ENCODE results near the gene ZXDC.

ZXDC gene

GRCh38 chr3:126510308-126510910 is 34.7 kb upstream of the ZXDC start:
- no peak for DNase-seq (ENCODE audit: low read depth in 2 of 2)

GRCh38 chr3:126509597-126510307 is 34.1 kb upstream of the ZXDC start:
- DNase-seq (ENCODE audit: low read depth in 2 of 2) = no peak

- DNase-seq (ENCODE audit: low read depth in 2 of 2) = no peak
Observed at GRCh38 chr3:126508564-126508964, 32.9 kb upstream of the ZXDC start.

- DNase-seq (ENCODE audit: low read depth in 2 of 2) = no peak
Observed at GRCh38 chr3:126507886-126508285, 32.2 kb upstream of the ZXDC start.

- no peak for DNase-seq (ENCODE audit: low read depth in 2 of 2)
Observed at GRCh38 chr3:126503701-126504100, 28.0 kb upstream of the ZXDC start.

GRCh38 chr3:126502656-126503055 is 27.0 kb upstream of the ZXDC start:
- DNase-seq (ENCODE audit: low read depth in 2 of 2) = no peak

- no peak for DNase-seq (ENCODE audit: low read depth in 2 of 2)
Observed at GRCh38 chr3:126501736-126502135, 26.0 kb upstream of the ZXDC start.

- no peak for DNase-seq (ENCODE audit: low read depth in 2 of 2)
Observed at GRCh38 chr3:126501054-126501453, 25.4 kb upstream of the ZXDC start.

GRCh38 chr3:126500016-126500415 is 24.3 kb upstream of the ZXDC start:
- DNase-seq (ENCODE audit: low read depth in 2 of 2) = no peak

GRCh38 chr3:126499401-126499800 is 23.7 kb upstream of the ZXDC start:
- DNase-seq (ENCODE audit: low read depth in 2 of 2) = no peak

- no peak for DNase-seq (ENCODE audit: low read depth in 2 of 2)
Observed at GRCh38 chr3:126498929-126499328, 23.2 kb upstream of the ZXDC start.

- DNase-seq (ENCODE audit: low read depth in 2 of 2) = no peak
Observed at GRCh38 chr3:126498461-126498860, 22.8 kb upstream of the ZXDC start.

GRCh38 chr3:126497956-126498355 is 22.3 kb upstream of the ZXDC start:
- DNase-seq (ENCODE audit: low read depth in 2 of 2) = no peak

- no peak for DNase-seq (ENCODE audit: low read depth in 2 of 2)
Observed at GRCh38 chr3:126496894-126497850, 21.5 kb upstream of the ZXDC start.

- no peak for DNase-seq (ENCODE audit: low read depth in 2 of 2)
Observed at GRCh38 chr3:126495786-126496185, 20.1 kb upstream of the ZXDC start.

- DNase-seq (ENCODE audit: low read depth in 2 of 2) = no peak
Observed at GRCh38 chr3:126494970-126495230, 19.2 kb upstream of the ZXDC start.

- no peak for DNase-seq (ENCODE audit: low read depth in 2 of 2)
Observed at GRCh38 chr3:126494204-126494969, 18.7 kb upstream of the ZXDC start.

GRCh38 chr3:126493739-126494138 is 18.0 kb upstream of the ZXDC start:
- DNase-seq (ENCODE audit: low read depth in 2 of 2) = no peak

- no peak for DNase-seq (ENCODE audit: low read depth in 2 of 2)
Observed at GRCh38 chr3:126493051-126493450, 17.4 kb upstream of the ZXDC start.

GRCh38 chr3:126491221-126492013 is 15.7 kb upstream of the ZXDC start:
- DNase-seq (ENCODE audit: low read depth in 2 of 2) = no peak

- DNase-seq (ENCODE audit: low read depth in 2 of 2) = no peak
Observed at GRCh38 chr3:126490619-126491018, 14.9 kb upstream of the ZXDC start.

Measured in stimulated activated CD4-positive, alpha-beta T cell treated with anti-CD3 and anti-CD28 coated beads, Interleukin-1b, Interleukin-23, amount 100 ng/mL, for 1 hour (primary cell).